Fibroblast of peridontal ligament (primary cell): ENCODE results near the gene RAE1.
"Not testable (repeated sequence)": the region's sequence is repeated elsewhere in the genome, so short reads cannot be mapped to it uniquely, and the experiment has no call there.

Experiments
- DNase-seq: peaks from one replicate; pipeline ENCODE4 v3.0.0-alpha.2; 2010; ENCODE audit errors: extremely low read depth

Gene RAE1

GRCh38 chr20:57326667-57327455 lies 24.2 kb upstream of the RAE1 start:
- DNase-seq = no peak

GRCh38 chr20:57327820-57328219 lies 23.2 kb upstream of the RAE1 start:
- DNase-seq = no peak

- no peak for DNase-seq
Observed at GRCh38 chr20:57329608-57330221, 21.3 kb upstream of the RAE1 start, which contains the start of gene SPO11. Gene SPO11, plus strand, starts transcription at chr20:57329803. Its CDS starts 65 bp downstream, at chr20:57329868.

GRCh38 chr20:57330998-57331397 lies 20.1 kb upstream of the RAE1 start:
- peak; percentile 52 for DNase-seq

- no peak for DNase-seq
Observed at GRCh38 chr20:57332105-57333089, 18.7 kb upstream of the RAE1 start.

- DNase-seq = peak; percentile 30
Observed at GRCh38 chr20:57335392-57335791, 15.7 kb upstream of the RAE1 start.

GRCh38 chr20:57341663-57342062 lies 9.4 kb upstream of the RAE1 start:
- no peak for DNase-seq

- no peak for DNase-seq
Observed at GRCh38 chr20:57342829-57343228, 8.2 kb upstream of the RAE1 start.

- peak; percentile 89 for DNase-seq
Observed at GRCh38 chr20:57346477-57346876, 4.6 kb upstream of the RAE1 start.

GRCh38 chr20:57347393-57347792 lies 3.7 kb upstream of the RAE1 start:
- no peak for DNase-seq

GRCh38 chr20:57348200-57348921 lies 2.7 kb upstream of the RAE1 start:
- not testable (repeated sequence) for DNase-seq

GRCh38 chr20:57348922-57349574 lies 2.0 kb upstream of the RAE1 start:
- not testable (repeated sequence) for DNase-seq

GRCh38 chr20:57350081-57350710 lies 859 bp upstream of the RAE1 start:
- DNase-seq = no peak

GRCh38 chr20:57350726-57351041 lies 371 bp upstream of the RAE1 start:
- not testable (repeated sequence) for DNase-seq

- DNase-seq = no peak
Observed at GRCh38 chr20:57352305-57352704, 1.2 kb downstream of the RAE1 start.

GRCh38 chr20:57353351-57353750 lies 2.3 kb downstream of the RAE1 start:
- DNase-seq = no peak

- peak; percentile 86 for DNase-seq
Observed at GRCh38 chr20:57361517-57361916, 10.5 kb downstream of the RAE1 start.

- DNase-seq = no peak
Observed at GRCh38 chr20:57364451-57364850, 13.4 kb downstream of the RAE1 start.

GRCh38 chr20:57369596-57369995 lies 18.5 kb downstream of the RAE1 start:
- no peak for DNase-seq

- no peak for DNase-seq
Observed at GRCh38 chr20:57370316-57370715, 19.3 kb downstream of the RAE1 start.

GRCh38 chr20:57371363-57371762 lies 20.3 kb downstream of the RAE1 start:
- DNase-seq = no peak
